B cell (primary cell): ENCODE results near the gene HDLBP. TPM values are rescaled to one million over a fixed set of nuclear protein-coding genes. Genes with fewer than 3 reads are reported as not detected.
A peak's percentile ranks its signal among the peaks of the same experiment; 100 is the strongest.

ENCODE experiments used
- ATAC-seq: fragments of 200-7000 bp; cut with Tn5 transposase; one replicate; pipeline ENCODE4 v1.10.0; 2021; ENCODE audit warnings: low read depth, mild to moderate bottlenecking, moderate number of reproducible peaks, moderate library complexity
- CTCF ChIA-PET: fragments of 350-600 bp; sonication (Branson Sonifier 250); formaldehyde crosslinking; loops from one replicate; lab custom pipeline; 2021; ENCODE audit warnings: antibody characterized with exemption, inconsistent platforms; lab: Charles Lee
- POLR2A ChIA-PET: fragments of 350-600 bp; sonication (Branson Sonifier 250); formaldehyde crosslinking; loops from one replicate; lab custom pipeline; 2021; ENCODE audit warnings: antibody characterized with exemption; lab: Charles Lee
- DNase-seq: peaks from one replicate; pipeline ENCODE4 v3.0.0; 2013
- H2AFZ ChIP-seq: 2 replicates; pipeline ENCODE4 v1.6.1; 2012; ENCODE audit warnings: mild to moderate bottlenecking, low read depth, low read length; ENCODE audit not compliant: insufficient read depth, poor library complexity, severe bottlenecking
- H3K27ac ChIP-seq, 2 donors: 1 replicate in 1 of 2; 2 replicates in 1 of 2; pipeline ENCODE4 v1.5.1; 2012 to 2013; ENCODE audit warnings: low read length in 2 of 2, mild to moderate bottlenecking in 2 of 2, moderate library complexity in 1 of 2
- H3K27me3 ChIP-seq, 4 experiments: fragments of 200-600 bp in 1 of 4; sonication (generic) in 1 of 4; replicated peaks in 1 of 4; 1 replicate in 2 of 4; 2 replicates in 2 of 4; pipeline versions ENCODE4 v1.6.1 to v1.7.0; 2013 to 2016; ENCODE audit warnings: low read length in 3 of 4, mild to moderate bottlenecking in 2 of 4, mixed read lengths in 1 of 4, moderate library complexity in 1 of 4; ENCODE audit not compliant: insufficient read depth in 4 of 4, control insufficient read depth in 3 of 4; ENCODE audit errors: control extremely low read depth in 1 of 4
- H3K36me3 ChIP-seq, 2 experiments: replicated peaks in 1 of 2; 1 replicate in 1 of 2; 2 replicates in 1 of 2; pipeline versions ENCODE4 v1.6.1 to v1.7.1; 2013; ENCODE audit warnings: low read length in 1 of 2; ENCODE audit not compliant: insufficient read depth in 2 of 2, control insufficient read depth in 1 of 2; ENCODE audit errors: control extremely low read depth in 1 of 2, extremely low read depth in 1 of 2
- H3K4me1 ChIP-seq, 2 donors: fragments of 200-600 bp in 1 of 2; sonication (generic) in 1 of 2; 1 replicate in 1 of 2; 2 replicates in 1 of 2; pipeline versions ENCODE4 v1.5.1 to v1.6.1; 2013 to 2017; ENCODE audit warnings: low read length in 2 of 2; ENCODE audit not compliant: control insufficient read depth in 2 of 2, insufficient read depth in 2 of 2
- H3K4me2 ChIP-seq: replicated peaks from 2 replicates; pipeline ENCODE3; 2012; ENCODE audit warnings: mild to moderate bottlenecking, low read depth, low read length; ENCODE audit not compliant: poor library complexity, severe bottlenecking
- H3K4me3 ChIP-seq, 5 experiments: fragments of 200-600 bp in 1 of 5; sonication (generic) in 1 of 5; 1 replicate in 3 of 5; 2 replicates in 2 of 5; pipeline versions ENCODE4 v1.5.1 to v1.7.0; 2011 to 2016; ENCODE audit warnings: low read length in 4 of 5, mild to moderate bottlenecking in 4 of 5, low read depth in 2 of 5, control low read depth in 1 of 5, moderate library complexity in 1 of 5; ENCODE audit not compliant: insufficient read depth in 1 of 5; ENCODE audit errors: control extremely low read depth in 1 of 5, extremely low read depth in 1 of 5
- H3K79me2 ChIP-seq: fragments of 200-600 bp; sonication (generic); one replicate; pipeline ENCODE4 v1.6.0; 2016; ENCODE audit warnings: low read length; ENCODE audit not compliant: control insufficient read depth, insufficient read depth
- H3K9ac ChIP-seq: fragments of 200-600 bp; sonication (generic); 2 replicates; pipeline ENCODE4 v1.6.1; 2017; ENCODE audit warnings: mild to moderate bottlenecking, low read length, moderate library complexity
- H3K9me3 ChIP-seq, 3 donors: one replicate each; pipeline versions ENCODE4 v1.6.1 to v1.7.1; 2013; ENCODE audit warnings: low read length in 2 of 3; ENCODE audit not compliant: control insufficient read depth in 2 of 3, insufficient read depth in 1 of 3; ENCODE audit errors: control extremely low read depth in 1 of 3
- H4K20me1 ChIP-seq: 2 replicates; pipeline ENCODE4 v1.6.0; 2012; ENCODE audit warnings: mild to moderate bottlenecking, low read length; ENCODE audit not compliant: insufficient read depth, control insufficient read depth, poor library complexity, severe bottlenecking
- H3K27ac Mint-ChIP-seq: one replicate; pipeline ENCODE4 v1.8.0; 2021; ENCODE audit warnings: mixed read lengths
- H3K27me3 Mint-ChIP-seq: one replicate; pipeline ENCODE4 v1.8.0; 2021; ENCODE audit warnings: mixed read lengths
- H3K4me1 Mint-ChIP-seq: one replicate; pipeline ENCODE4 v1.8.0; 2021; ENCODE audit warnings: mixed read lengths
- H3K4me3 Mint-ChIP-seq: one replicate; pipeline ENCODE4 v1.8.0; 2021; ENCODE audit warnings: mixed read lengths
- H3K9me3 Mint-ChIP-seq: one replicate; pipeline ENCODE4 v1.8.0; 2022; ENCODE audit warnings: mixed read lengths; ENCODE audit not compliant: insufficient read depth
- EZH2 ChIP-seq: IDR thresholded peaks from 2 replicates; pipeline ENCODE4 v1.6.1; 2012; ENCODE audit warnings: borderline replicate concordance, low read depth, mild to moderate bottlenecking, moderate library complexity, low read length; ENCODE audit not compliant: insufficient read depth, poor library complexity, severe bottlenecking
- WGBS: methylation state at CpG from one replicate; pipeline ENCODE4 v1.1.5; 2013; ENCODE audit warnings: missing lambda C conversion rate; ENCODE audit not compliant: insufficient coverage; 5-methylcytosine and 5-hydroxymethylcytosine counted together
- intact Hi-C: fragments of 100-400 bp; cut with micrococcal nuclease; formaldehyde crosslinking; loops from one replicate; pipeline ENCODE4 v1.10.0; 2022
- polyA plus RNA-seq: library from polyadenylated mRNA; depleted of rRNA; stranded (reverse); fragments of >200 nt; gene quantifications from 2 replicates; pipeline ENCODE4 v1.2.3, GENCODE V29; 2012
- total RNA-seq, 2 donors: library from RNA; stranded (reverse); fragments of 120-200 nt in 1 of 2; gene quantifications; 1 replicate in 1 of 2; 2 replicates in 1 of 2; pipeline versions ENCODE4 v1.2.3 to v1.2.4, GENCODE V29; 2013 to 2022
- TF ChIP-seq, protein P1 (sequence below): fragments of 200-600 bp; IDR thresholded peaks from one replicate; pipeline ENCODE4 v1.8.0; 2022; ENCODE audit warnings: antibody characterized with exemption, mild to moderate bottlenecking

The HDLBP gene
- total and polyA plus RNA-seq, 2 donors (not counting 1 experiment from before 2014, with no cell fraction given): 55.1 to 127 TPM

DNA sequence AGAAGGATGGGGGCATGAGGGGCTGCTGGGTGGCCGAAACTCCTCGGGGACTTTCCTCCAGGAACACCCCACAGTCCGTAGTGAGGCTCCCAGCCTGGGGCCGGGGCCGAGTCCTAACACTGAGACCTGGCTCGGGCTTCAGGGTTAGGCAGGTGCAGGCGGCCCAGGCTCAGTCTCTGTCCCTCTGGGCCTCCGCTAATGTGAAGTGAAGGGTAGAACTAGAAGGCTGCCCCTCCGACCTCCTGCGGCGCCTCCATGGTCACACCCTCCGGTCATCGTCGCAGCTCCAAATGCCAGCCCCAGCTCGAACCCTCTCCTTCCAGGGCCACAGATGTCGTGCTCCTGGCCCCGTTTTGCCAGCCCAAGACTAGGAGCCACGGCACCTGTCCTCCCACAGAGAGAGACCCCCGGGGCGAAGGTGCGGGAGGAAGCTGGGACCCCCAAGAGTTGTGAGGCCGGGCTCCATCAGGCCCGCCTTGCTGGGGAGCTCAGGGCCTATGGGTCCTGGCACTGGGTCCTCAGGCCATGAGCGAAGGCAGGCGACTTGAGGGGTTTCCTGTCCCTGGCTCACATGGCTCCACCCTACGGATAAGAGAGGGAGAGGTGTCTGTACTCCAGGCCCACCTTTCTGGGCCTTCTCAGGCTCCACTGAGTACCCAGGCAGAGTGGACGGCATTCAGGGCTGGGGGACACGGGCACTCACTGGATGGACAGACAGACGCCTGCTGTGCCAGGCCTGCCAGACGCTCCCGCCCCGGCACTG lies 126.2 kb downstream of the HDLBP start:
- Histone ChIP-seq H2AFZ (no peak overlapping the region), H4K20me1 (no peaks in the 10 kb centered on the region), H3K9me3 (peaks cover 0 to 3% (median 0%) of the 10 kb centered on the region in 3 donors), H3K4me1 (peaks cover 0 to 12% of the 10 kb centered on the region in 2 donors), H3K27me3 (no peaks in the 10 kb centered on the region), H3K36me3 (no peaks in the 10 kb centered on the region), H3K4me3 (no peak overlapping the region), H3K79me2 (no peaks in the 10 kb centered on the region), H3K9ac (no peak overlapping the region), H3K27ac (no peak overlapping the region), H3K4me2 (peak overlapping the region; percentile 48)
- Mint-ChIP-seq H3K27me3 (no peaks in the 10 kb centered on the region), H3K4me1 (peaks cover 7% of the 10 kb centered on the region), H3K4me3 (no peak overlapping the region), H3K27ac (no peak overlapping the region), H3K9me3 (no peaks in the 10 kb centered on the region)
- ChIA-PET CTCF (interaction anchor here (1.7 kb wide), 1 partner anchor 206 kb away, joined by 5 read pairs; no protein-coding TSS in a partner anchor), POLR2A (no interaction called here)
- no peak for DNase-seq
- no peak for ATAC-seq
- WGBS: 92% methylated on average over 32 of the region's 32 CpGs
- intact Hi-C loops: no loop called here
- no peak for TF ChIP-seq EZH2
- TF ChIP-seq, protein P1, sequence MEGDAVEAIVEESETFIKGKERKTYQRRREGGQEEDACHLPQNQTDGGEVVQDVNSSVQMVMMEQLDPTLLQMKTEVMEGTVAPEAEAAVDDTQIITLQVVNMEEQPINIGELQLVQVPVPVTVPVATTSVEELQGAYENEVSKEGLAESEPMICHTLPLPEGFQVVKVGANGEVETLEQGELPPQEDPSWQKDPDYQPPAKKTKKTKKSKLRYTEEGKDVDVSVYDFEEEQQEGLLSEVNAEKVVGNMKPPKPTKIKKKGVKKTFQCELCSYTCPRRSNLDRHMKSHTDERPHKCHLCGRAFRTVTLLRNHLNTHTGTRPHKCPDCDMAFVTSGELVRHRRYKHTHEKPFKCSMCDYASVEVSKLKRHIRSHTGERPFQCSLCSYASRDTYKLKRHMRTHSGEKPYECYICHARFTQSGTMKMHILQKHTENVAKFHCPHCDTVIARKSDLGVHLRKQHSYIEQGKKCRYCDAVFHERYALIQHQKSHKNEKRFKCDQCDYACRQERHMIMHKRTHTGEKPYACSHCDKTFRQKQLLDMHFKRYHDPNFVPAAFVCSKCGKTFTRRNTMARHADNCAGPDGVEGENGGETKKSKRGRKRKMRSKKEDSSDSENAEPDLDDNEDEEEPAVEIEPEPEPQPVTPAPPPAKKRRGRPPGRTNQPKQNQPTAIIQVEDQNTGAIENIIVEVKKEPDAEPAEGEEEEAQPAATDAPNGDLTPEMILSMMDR: no peak
